SIG-M5 treated with dmso at 0.1 percent for 504 hours (cell line): ENCODE data around the gene ZDHHC18.

ENCODE experiments used
- DNase-seq: peaks from one replicate; lab custom pipeline; 2025; ENCODE audit not compliant: unreplicated experiment; lab: John Stamatoyannopoulos, UW

Gene ZDHHC18

DNA sequence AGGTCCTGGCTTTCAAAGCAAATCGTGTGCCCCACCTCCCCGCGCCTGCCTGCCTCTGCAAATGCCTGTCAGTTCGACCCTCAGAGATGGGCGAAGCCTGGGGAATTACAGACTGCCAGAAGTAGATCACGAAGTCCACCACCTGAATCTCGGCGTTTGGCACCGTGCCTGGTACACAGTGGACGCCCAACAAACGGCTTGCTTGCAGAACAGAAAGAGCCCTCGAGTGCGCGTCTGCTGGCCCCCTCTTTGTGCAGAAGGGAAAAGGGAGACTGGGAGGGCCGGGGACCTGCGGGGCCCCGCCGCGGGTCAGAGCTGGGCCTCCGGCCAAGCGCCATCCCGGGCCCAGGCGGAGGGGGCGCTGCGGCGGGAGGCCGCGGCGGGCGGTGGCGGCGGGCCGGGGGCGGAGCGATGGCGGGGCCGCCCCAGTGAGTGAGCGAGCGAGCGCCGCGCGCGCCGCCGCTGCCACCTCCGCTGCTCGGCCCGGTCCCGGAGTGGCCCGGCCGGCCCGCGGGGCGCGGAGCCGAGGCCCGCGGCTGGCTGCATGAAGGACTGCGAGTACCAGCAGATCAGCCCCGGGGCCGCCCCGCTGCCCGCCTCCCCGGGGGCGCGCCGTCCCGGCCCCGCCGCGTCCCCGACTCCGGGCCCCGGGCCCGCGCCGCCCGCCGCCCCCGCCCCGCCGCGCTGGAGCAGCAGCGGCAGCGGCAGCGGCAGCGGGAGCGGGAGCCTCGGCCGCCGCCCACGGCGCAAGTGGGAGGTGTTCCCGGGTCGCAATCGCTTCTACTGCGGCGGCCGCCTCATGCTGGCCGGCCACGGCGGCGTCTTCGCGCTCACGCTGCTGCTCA lies at the start of gene ZDHHC18:
TSS of gene ZDHHC18 (plus strand) at position 428 of the 845 bp plus-strand sequence. CDS start at position 545, 117 bp downstream.
- DNase-seq: peak; percentile 48

DNA sequence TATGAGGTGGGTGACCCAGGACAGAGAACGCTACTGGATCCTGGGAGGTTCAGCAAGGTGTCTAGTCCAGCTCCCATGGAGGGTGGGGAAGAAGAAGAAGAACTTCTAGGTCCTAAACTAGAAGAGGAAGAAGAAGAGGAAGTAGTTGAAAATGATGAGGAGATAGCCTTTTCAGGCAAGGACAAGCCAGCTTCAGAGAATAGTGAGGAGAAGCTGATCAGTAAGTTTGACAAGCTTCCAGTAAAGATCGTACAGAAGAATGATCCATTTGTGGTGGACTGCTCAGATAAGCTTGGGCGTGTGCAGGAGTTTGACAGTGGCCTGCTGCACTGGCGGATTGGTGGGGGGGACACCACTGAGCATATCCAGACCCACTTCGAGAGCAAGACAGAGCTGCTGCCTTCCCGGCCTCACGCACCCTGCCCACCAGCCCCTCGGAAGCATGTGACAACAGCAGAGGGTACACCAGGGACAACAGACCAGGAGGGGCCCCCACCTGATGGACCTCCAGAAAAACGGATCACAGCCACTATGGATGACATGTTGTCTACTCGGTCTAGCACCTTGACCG lies 47.3 kb upstream of the ZDHHC18 start:
- no peak for DNase-seq

DNA sequence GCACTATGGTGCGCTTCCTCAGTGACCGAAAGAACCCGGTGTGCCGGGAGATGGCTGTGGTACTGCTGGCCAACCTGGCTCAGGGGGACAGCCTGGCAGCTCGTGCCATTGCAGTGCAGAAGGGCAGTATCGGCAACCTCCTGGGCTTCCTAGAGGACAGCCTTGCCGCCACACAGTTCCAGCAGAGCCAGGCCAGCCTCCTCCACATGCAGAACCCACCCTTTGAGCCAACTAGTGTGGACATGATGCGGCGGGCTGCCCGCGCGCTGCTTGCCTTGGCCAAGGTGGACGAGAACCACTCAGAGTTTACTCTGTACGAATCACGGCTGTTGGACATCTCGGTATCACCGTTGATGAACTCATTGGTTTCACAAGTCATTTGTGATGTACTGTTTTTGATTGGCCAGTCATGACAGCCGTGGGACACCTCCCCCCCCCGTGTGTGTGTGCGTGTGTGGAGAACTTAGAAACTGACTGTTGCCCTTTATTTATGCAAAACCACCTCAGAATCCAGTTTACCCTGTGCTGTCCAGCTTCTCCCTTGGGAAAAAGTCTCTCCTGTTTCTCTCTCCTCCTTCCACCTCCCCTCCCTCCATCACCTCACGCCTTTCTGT lies 46.0 kb upstream of the ZDHHC18 start:
- no peak for DNase-seq

GRCh38 chr1:26781206-26781825 lies 45.2 kb upstream of the ZDHHC18 start:
- no peak for DNase-seq

DNA sequence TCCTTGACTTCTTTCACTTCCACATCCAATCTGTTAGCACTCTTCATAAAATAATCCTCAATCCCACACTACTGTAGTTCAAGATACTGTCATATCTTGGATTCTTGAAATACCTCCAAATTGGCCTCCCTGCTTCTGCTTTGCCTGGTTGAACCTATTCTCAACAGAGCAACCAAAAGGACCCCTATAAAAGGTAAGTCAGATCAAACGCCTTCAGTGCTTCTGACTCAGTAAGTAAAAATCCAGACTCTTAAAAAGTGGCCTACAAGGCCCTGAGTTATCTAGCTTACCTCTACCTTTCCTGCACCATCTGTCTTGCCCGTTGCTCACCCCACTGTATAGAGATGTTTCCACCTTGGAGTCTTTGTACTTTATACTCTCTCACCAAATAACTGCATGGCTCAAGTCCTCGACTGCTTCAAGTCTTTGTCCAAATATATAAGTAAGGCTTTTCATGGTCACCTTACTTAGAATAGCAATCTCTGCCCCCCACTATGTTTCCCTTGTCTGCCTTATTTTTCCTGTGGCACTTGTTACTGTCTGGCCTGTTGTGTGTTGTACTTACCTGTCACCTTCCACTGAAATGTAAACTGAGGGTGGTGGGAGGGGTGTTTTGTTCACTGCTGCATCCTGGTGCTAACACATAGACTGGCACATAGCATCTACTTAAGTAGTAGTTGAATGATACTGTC lies 43.8 kb upstream of the ZDHHC18 start:
- no peak for DNase-seq

DNA sequence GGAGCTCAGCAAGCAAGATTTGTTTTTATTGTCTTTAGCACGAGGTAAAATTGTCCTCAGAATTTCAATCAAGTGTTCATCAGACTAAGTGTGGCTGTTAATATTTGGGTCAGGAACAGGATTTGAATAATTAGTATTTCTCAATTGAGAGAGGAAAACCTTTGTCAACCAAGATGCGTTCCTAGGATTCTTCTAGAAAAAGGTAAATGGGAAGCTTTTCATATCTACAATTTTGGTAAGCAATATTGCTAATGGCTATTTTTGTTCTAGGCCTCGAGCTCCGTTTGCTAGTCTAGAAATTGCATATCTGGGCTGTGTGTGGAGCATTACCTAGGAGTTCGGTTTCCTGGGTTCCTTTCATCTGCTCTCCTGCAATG lies 42.9 kb upstream of the ZDHHC18 start:
- no peak for DNase-seq

GRCh38 chr1:26784023-26784871 lies 42.2 kb upstream of the ZDHHC18 start:
- DNase-seq: peak; percentile 44

GRCh38 chr1:26784886-26785285 lies 41.6 kb upstream of the ZDHHC18 start:
- DNase-seq: no peak

DNA sequence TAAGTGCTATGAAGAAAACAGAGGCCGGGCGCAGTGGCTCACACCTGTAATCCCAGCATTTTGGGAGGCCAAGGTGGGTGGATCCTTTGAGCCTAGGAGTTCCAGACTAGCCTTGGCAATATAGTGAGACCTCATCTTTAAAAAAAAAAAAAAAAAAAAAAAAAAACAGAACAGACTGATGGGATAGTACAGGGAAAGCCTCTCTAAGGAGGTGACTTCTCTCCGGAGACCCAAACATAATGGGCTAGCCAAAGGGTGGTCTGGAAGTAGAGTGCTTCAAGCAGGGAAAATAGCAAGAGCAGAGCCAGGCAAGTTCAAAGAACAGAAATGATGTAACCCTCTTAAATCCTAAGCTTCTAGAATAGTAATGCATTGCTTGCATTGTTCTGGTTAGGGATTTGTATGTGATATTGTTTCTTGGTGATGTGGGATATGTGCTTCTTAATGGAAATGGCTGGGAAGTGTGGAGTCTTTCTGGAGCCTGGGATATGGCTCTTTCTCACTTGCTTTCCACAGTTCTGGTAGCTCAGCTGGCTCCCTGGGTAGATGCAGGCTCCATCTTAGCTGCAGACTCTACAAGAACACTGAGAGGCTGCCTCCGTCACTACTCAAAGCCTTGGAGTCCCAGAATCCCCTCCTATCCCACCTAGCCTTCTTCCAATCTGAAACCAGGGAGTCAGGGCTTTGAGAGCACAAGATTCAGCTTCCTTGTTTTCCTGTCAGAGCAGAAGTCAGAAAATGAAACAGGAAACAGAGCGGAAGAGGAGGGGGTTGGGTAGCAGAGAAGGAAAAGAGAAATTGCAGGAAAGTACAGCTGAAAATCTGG lies 40.7 kb upstream of the ZDHHC18 start:
- peak; percentile 53 for DNase-seq

- DNase-seq: peak; percentile 68
Measured at GRCh38 chr1:26786437-26787380, 39.8 kb upstream of the ZDHHC18 start.

GRCh38 chr1:26787381-26787705 lies 39.1 kb upstream of the ZDHHC18 start:
- DNase-seq: no peak

DNA sequence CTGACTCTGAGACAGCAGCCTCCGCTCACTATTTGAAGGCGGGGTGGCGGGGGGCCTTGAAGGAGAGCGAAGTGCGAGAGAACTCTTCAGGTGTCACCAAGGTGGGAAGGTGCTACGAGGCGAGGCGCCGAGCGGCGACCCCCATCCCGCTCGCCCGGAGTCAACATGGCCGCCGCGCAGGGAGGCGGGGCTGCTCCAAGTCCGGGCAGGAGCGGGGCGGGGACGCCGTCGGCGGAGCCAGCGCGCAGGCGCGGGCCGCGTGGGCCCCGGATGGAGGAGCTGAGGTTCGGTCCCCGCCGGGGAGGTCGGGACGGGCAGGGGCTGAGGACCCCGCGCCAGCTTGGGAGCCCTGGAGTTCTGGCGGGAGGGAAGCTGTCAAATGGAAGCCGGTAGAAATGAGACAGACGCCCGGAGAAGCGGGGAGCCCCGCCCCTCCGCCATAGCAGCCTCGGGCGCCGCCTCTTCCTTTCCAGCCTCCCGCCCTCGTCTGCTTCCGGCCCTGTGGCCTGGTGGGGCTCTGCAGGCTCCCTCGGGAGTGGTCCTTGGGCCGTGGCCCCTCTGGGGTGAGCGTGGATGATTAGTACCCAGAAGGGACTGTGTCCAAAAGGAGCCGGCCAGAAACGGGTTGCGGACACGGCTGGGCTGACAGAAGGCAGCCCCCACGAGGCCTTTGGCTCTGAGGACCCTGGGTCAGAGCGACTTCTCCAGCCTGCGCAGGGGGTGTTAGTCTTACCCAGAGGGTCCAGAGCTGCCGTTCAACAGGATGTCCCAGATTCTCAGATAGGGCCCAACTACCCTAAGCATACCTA lies 38.6 kb upstream of the ZDHHC18 start, which contains the start of gene PIGV:
TSS of gene PIGV (plus strand) at position 245 of the 809 bp plus-strand sequence. CDS start 2,866 bp downstream, outside the sequence.
- DNase-seq: peak; percentile 63

- DNase-seq: no peak
Measured at GRCh38 chr1:26788515-26788785, 38.0 kb upstream of the ZDHHC18 start.

- DNase-seq: peak; percentile 82
Measured at GRCh38 chr1:26788836-26789611, 37.5 kb upstream of the ZDHHC18 start.

- no peak for DNase-seq
Measured at GRCh38 chr1:26789612-26789865, 36.9 kb upstream of the ZDHHC18 start.

GRCh38 chr1:26789931-26790330 lies 36.6 kb upstream of the ZDHHC18 start:
- no peak for DNase-seq

GRCh38 chr1:26790551-26790953 lies 35.9 kb upstream of the ZDHHC18 start:
- DNase-seq: no peak
